Peyer's patch (tissue), 4 donors: ENCODE data around the gene DNAJC6. TPM values are rescaled to one million over a fixed set of nuclear protein-coding genes. Genes with fewer than 3 reads are reported as not detected.
"Not testable (repeated sequence)": the region's sequence is repeated elsewhere in the genome, so short reads cannot be mapped to it uniquely, and the experiment has no call there.

Source experiments
- DNase-seq, 3 donors: peaks; one replicate each; pipeline ENCODE4 v3.0.0-alpha.2; 2017 to 2019
- H3K27ac ChIP-seq, 4 donors: fragments of 200-600 bp; sonication (generic); one replicate each; pipeline ENCODE4 v1.5.1; 2016 to 2019
- H3K27me3 ChIP-seq, 2 donors: fragments of 200-600 bp; sonication (generic); one replicate each; pipeline ENCODE4 v1.5.1; 2019
- H3K36me3 ChIP-seq, 3 donors: fragments of 200-600 bp; sonication (generic); one replicate each; pipeline ENCODE4 v1.5.1; 2016 to 2019
- H3K4me1 ChIP-seq, 4 donors: fragments of 200-600 bp; sonication (generic); one replicate each; pipeline ENCODE4 v1.5.1; 2016 to 2019
- H3K4me3 ChIP-seq, 4 donors: fragments of 200-600 bp; sonication (generic); 1 replicate in 3 of 4; 2 replicates in 1 of 4; pipeline ENCODE4 v1.5.1; 2016 to 2019; ENCODE audit warnings: mild to moderate bottlenecking in 1 of 4
- H3K9me3 ChIP-seq, 4 donors: fragments of 200-600 bp; sonication (generic); one replicate each; pipeline ENCODE4 v1.5.1; 2016 to 2019; ENCODE audit warnings: mild to moderate bottlenecking in 1 of 4
- CTCF ChIP-seq, 6 experiments: fragments of 450-650 bp in 4 of 6; fragments of 200-600 bp in 2 of 6; sonication (generic) in 1 of 6; IDR thresholded peaks; one replicate each; pipeline ENCODE4 v1.5.1; 2017 to 2019; ENCODE audit warnings: antibody characterized with exemption in 6 of 6, mild to moderate bottlenecking in 3 of 6, moderate library complexity in 1 of 6
- POLR2A ChIP-seq, 2 donors: fragments of 450-650 bp; IDR thresholded peaks; one replicate each; pipeline ENCODE4 v1.5.1; 2017; ENCODE audit warnings: antibody characterized with exemption in 2 of 2, mild to moderate bottlenecking in 2 of 2, moderate library complexity in 2 of 2
- total RNA-seq, 4 donors: library from RNA; depleted of rRNA; stranded (reverse); fragments of >200 nt; gene quantifications; one replicate each; pipeline ENCODE4 v1.1.0, GENCODE V29; 2016

Gene DNAJC6
- total RNA-seq, 4 donors from 2014 or later, result 0.35 to 1.7 (median 0.76) TPM; not detected in 1

DNA sequence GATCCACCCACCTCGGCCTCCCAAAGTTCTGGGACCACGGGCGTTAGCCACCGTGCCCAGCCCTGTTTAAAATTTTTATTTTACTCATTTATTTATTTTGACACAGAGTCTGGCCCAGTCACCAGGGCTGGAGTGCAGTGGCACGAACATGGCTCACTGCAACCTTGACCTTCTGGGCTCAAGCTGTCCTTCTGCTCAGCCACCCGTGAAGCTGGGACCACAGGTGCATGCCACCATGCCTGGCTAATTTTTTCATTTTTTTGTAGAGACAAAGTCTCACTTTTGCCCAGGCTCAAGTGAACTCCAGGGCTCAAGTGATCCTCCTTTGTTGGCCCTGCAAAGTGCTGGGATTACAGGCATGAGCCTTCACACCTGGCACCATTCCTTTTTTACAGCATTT, 27.5 kb upstream of the DNAJC6 start:
- H3K9me3 ChIP-seq, result no peaks in the 10 kb centered on the region
- no peak for TF ChIP-seq POLR2A (IDR thresholded peaks at IDR 0.05)
- no peak for TF ChIP-seq CTCF (IDR thresholded peaks at IDR 0.05)
- no peaks in the 10 kb centered on the region for H3K36me3 ChIP-seq
- no peaks in the 10 kb centered on the region for H3K4me1 ChIP-seq
- no peak overlapping the region for H3K4me3 ChIP-seq
- no peak overlapping the region for H3K27ac ChIP-seq
- no peak for DNase-seq
- H3K27me3 ChIP-seq, result no peaks in the 10 kb centered on the region

- H3K4me3 ChIP-seq, result no peak overlapping the region
- no peaks in the 10 kb centered on the region for H3K9me3 ChIP-seq
- H3K27me3 ChIP-seq, result no peaks in the 10 kb centered on the region
- TF ChIP-seq POLR2A (IDR thresholded peaks at IDR 0.05) (no peak), CTCF (IDR thresholded peaks at IDR 0.05) (no peak)
- DNase-seq, result no peak
- H3K36me3 ChIP-seq, result no peaks in the 10 kb centered on the region
- no peaks in the 10 kb centered on the region for H3K4me1 ChIP-seq
- no peak overlapping the region for H3K27ac ChIP-seq
These were observed 25.1 kb upstream of the DNAJC6 start for GRCh38 chr1:65284229-65284628.

- no peak for TF ChIP-seq POLR2A (IDR thresholded peaks at IDR 0.05)
- no peak for TF ChIP-seq CTCF (IDR thresholded peaks at IDR 0.05)
- Histone ChIP-seq H3K4me3 (no peak overlapping the region), H3K9me3 (no peaks in the 10 kb centered on the region), H3K4me1 (no peaks in the 10 kb centered on the region), H3K27ac (no peak overlapping the region), H3K27me3 (no peaks in the 10 kb centered on the region), H3K36me3 (no peaks in the 10 kb centered on the region)
- DNase-seq, result no peak
These were observed 19.9 kb upstream of the DNAJC6 start for GRCh38 chr1:65289449-65289848.

GRCh38 chr1:65291818-65292217, 17.5 kb upstream of the DNAJC6 start:
- H3K36me3 ChIP-seq, DNase-seq, H3K27ac ChIP-seq, H3K4me1 ChIP-seq, H3K9me3 ChIP-seq, H3K4me3 ChIP-seq, H3K27me3 ChIP-seq: not testable (repeated sequence)

DNA sequence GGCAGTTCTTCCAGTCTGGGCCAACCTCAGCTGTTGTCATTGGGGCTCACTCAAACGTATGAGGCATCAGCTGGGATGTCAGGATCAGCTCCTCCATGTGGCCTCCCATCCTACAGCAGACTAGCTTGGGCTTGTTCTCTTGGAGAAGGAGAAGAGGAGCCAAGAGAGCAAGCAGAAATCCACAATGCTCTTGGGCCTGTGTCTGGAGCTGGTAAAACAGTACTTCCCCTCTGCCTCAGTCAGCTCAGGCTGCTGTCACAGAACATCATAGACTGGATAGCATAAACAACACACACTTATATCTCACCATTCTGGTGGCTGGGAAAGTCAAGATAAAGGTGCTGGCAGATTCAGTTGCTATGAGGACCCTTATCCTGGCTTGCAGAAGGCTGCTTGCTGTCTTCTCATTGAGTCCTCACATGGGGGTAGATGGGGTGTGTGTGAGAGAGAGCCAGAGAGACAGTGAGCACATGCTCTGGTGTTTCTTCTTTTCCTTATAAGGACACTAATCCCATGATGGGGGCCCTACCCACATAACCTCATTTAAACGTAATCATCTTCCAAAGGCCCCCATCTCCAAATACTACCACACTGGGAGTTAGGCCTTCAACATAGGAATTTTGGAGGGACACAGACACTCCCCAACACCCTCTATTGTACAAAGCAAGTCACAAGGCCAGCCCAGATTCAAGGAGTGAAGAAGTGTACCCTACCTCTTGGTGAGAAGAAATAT, 16.3 kb upstream of the DNAJC6 start:
- no peak for TF ChIP-seq CTCF (IDR thresholded peaks at IDR 0.05)
- TF ChIP-seq POLR2A (IDR thresholded peaks at IDR 0.05), result no peak
- no peak overlapping the region for H3K27ac ChIP-seq
- no peaks in the 10 kb centered on the region for H3K9me3 ChIP-seq
- no peak for DNase-seq
- H3K4me3 ChIP-seq, result no peak overlapping the region
- H3K27me3 ChIP-seq, result no peaks in the 10 kb centered on the region
- H3K4me1 ChIP-seq, result no peaks in the 10 kb centered on the region
- no peaks in the 10 kb centered on the region for H3K36me3 ChIP-seq

DNA sequence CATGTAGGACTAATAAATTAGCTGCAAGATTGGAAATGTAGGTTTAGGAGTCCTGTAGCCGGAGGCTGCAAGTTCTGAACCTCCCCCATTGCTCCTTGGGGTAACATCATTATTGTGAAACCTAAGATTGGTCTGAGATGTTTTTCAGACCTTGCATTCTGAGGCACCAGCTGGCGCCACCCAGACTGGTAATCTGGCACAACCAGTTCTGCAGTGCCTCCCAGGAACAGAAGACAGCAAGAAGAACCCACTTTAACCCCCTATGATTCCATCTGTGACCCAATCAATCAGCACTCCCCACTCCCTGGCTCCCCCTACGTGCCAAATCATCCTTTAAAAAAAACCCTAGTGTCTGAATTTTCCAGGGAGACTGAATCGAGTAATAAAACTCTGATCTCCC, 11.6 kb upstream of the DNAJC6 start:
- DNase-seq, result no peak

More for the DNA sequence above, 11.6 kb upstream of the DNAJC6 start:
- Histone ChIP-seq H3K27me3 (no peaks in the 10 kb centered on the region), H3K9me3 (no peaks in the 10 kb centered on the region), H3K4me3 (no peak overlapping the region), H3K4me1 (no peaks in the 10 kb centered on the region), H3K27ac (no peak overlapping the region), H3K36me3 (no peaks in the 10 kb centered on the region)
- TF ChIP-seq CTCF (IDR thresholded peaks at IDR 0.05), result no peak
